IMR-90 (cell line): ENCODE results near the gene SAFB2. TPM values are rescaled to one million over a fixed set of nuclear protein-coding genes. Genes with fewer than 3 reads are reported as not detected.

ENCODE experiments used
- ATAC-seq: fragments of 200-7000 bp; cut with Tn5 transposase; 2 replicates; pipeline ENCODE4 v1.9.1; 2020; ENCODE audit warnings: low read depth, mild to moderate bottlenecking, moderate library complexity
- BruUV-seq: library from RNA; stranded (reverse); fragments of 400-500 nt; replicated peaks from 2 replicates; lab custom pipeline; 2021; lab: Mats Ljungman, UMichigan
- CTCF ChIA-PET: fragments of 300-600 bp; formaldehyde crosslinking; extraction: SDS; loops from one replicate; lab custom pipeline; 2021; ENCODE audit warnings: antibody characterized with exemption; lab: Yijun Ruan, JAX
- POLR2A ChIA-PET: fragments of 300-600 bp; sonication (Branson Sonifier 250); formaldehyde crosslinking; loops from one replicate; lab custom pipeline; 2022; ENCODE audit warnings: antibody characterized with exemption; ENCODE audit not compliant: unreplicated experiment; lab: Charles Lee
- DNase-seq: peaks from one replicate; pipeline ENCODE4 v3.0.0; 2013
- H2AFZ ChIP-seq: replicated peaks from 2 replicates; pipeline ENCODE3; 2013; ENCODE audit warnings: low read length, mild to moderate bottlenecking; ENCODE audit not compliant: poor library complexity
- H2AK5ac ChIP-seq: 2 replicates; pipeline ENCODE4 v1.6.1; 2013; ENCODE audit warnings: low read depth, low read length, inconsistent platforms
- H2AK9ac ChIP-seq: replicated peaks from 2 replicates; pipeline ENCODE3; 2013; ENCODE audit warnings: mild to moderate bottlenecking, low read depth, low read length, moderate library complexity; ENCODE audit not compliant: poor library complexity
- H2BK120ac ChIP-seq: 2 replicates; pipeline ENCODE4 v1.6.1; 2013; ENCODE audit warnings: low read depth, low read length, inconsistent platforms
- H2BK15ac ChIP-seq: 3 replicates; pipeline ENCODE4 v1.6.1; 2013; ENCODE audit warnings: low read depth, low read length, inconsistent platforms
- H2BK20ac ChIP-seq: 2 replicates; pipeline ENCODE4 v1.6.1; 2013; ENCODE audit warnings: low read depth, mild to moderate bottlenecking, inconsistent platforms, low read length, moderate library complexity
- H2BK5ac ChIP-seq: 2 replicates; pipeline ENCODE4 v1.6.1; 2013; ENCODE audit warnings: mild to moderate bottlenecking, low read depth, low read length, inconsistent platforms; ENCODE audit not compliant: poor library complexity, severe bottlenecking
- H3K14ac ChIP-seq: replicated peaks from 2 replicates; pipeline ENCODE4 v1.6.1; 2013; ENCODE audit warnings: low read depth, low read length, inconsistent platforms
- H3K18ac ChIP-seq: 2 replicates; pipeline ENCODE4 v1.6.1; 2013; ENCODE audit warnings: low read depth, low read length, control low read depth
- H3K23ac ChIP-seq: 2 replicates; pipeline ENCODE4 v1.6.1; 2013; ENCODE audit warnings: low read depth, low read length, inconsistent platforms
- H3K27ac ChIP-seq: 2 replicates; pipeline ENCODE4 v1.5.1; 2013; ENCODE audit warnings: mild to moderate bottlenecking, control low read depth, low read length; ENCODE audit not compliant: insufficient read depth
- H3K27me3 ChIP-seq: 2 replicates; pipeline ENCODE4 v1.6.1; 2013; ENCODE audit warnings: low read length; ENCODE audit not compliant: control insufficient read depth, insufficient read depth
- H3K36me3 ChIP-seq: 2 replicates; pipeline ENCODE4 v1.6.1; 2013; ENCODE audit warnings: low read length, mixed read lengths; ENCODE audit not compliant: control insufficient read depth, insufficient read depth
- H3K4ac ChIP-seq: 2 replicates; pipeline ENCODE4 v1.6.1; 2013; ENCODE audit warnings: low read depth, low read length, inconsistent platforms
- H3K4me1 ChIP-seq: 2 replicates; pipeline ENCODE4 v1.6.1; 2013; ENCODE audit warnings: low read length, mixed read lengths; ENCODE audit not compliant: control insufficient read depth, insufficient read depth
- H3K4me2 ChIP-seq: 2 replicates; pipeline ENCODE4 v1.6.1; 2013; ENCODE audit warnings: low read depth, mild to moderate bottlenecking, control low read depth, low read length, moderate library complexity
- H3K4me3 ChIP-seq: 2 replicates; pipeline ENCODE4 v1.5.1; 2013; ENCODE audit warnings: low read depth, mild to moderate bottlenecking, control low read depth, low read length, moderate library complexity; ENCODE audit not compliant: insufficient read depth
- H3K56ac ChIP-seq: 2 replicates; pipeline ENCODE4 v1.6.1; 2013; ENCODE audit warnings: low read length, inconsistent platforms; ENCODE audit not compliant: insufficient read depth; ENCODE audit errors: extremely low read depth
- H3K79me1 ChIP-seq, 2 experiments: 2 replicates each; pipeline ENCODE4 v1.6.1; 2013; ENCODE audit warnings: low read length in 2 of 2, inconsistent platforms in 1 of 2, low read depth in 1 of 2
- H3K9ac ChIP-seq: 2 replicates; pipeline ENCODE4 v1.6.1; 2013; ENCODE audit warnings: low read depth, low read length, control low read depth
- H3K9me1 ChIP-seq: 2 replicates; pipeline ENCODE4 v1.6.1; 2013; ENCODE audit warnings: low read length, inconsistent platforms; ENCODE audit not compliant: insufficient read depth
- H3K9me3 ChIP-seq: 2 replicates; pipeline ENCODE4 v1.6.1; 2013; ENCODE audit warnings: low read length; ENCODE audit not compliant: control insufficient read depth, insufficient read depth
- H4K20me1 ChIP-seq: 2 replicates; pipeline ENCODE4 v1.6.1; 2013; ENCODE audit warnings: low read length, inconsistent platforms; ENCODE audit not compliant: insufficient read depth
- H4K5ac ChIP-seq: 2 replicates; pipeline ENCODE4 v1.6.1; 2013; ENCODE audit warnings: mild to moderate bottlenecking, low read depth, low read length, control low read depth
- H4K8ac ChIP-seq, 2 experiments: 2 replicates each; pipeline ENCODE4 v1.6.1; 2013; ENCODE audit warnings: low read depth in 2 of 2, low read length in 2 of 2, control low read depth in 1 of 2, inconsistent platforms in 1 of 2
- H4K91ac ChIP-seq: 2 replicates; pipeline ENCODE4 v1.6.1; 2013; ENCODE audit warnings: low read depth, low read length, inconsistent platforms; ENCODE audit not compliant: insufficient read depth
- RFX5 ChIP-seq: IDR thresholded peaks from 2 replicates; pipeline ENCODE4 v1.8.0; 2012; ENCODE audit warnings: low read depth, mild to moderate bottlenecking, low read length, moderate library complexity
- WGBS, 2 experiments: methylation state at CpG; one replicate each; pipeline versions ENCODE4 v1.1.5 to v1.1.7; 2013; ENCODE audit warnings: missing lambda C conversion rate in 2 of 2; ENCODE audit not compliant: insufficient read length in 1 of 2; ENCODE audit errors: extremely low coverage in 2 of 2; 5-methylcytosine and 5-hydroxymethylcytosine counted together
- dilution Hi-C: fragments of 300-500 bp; cut with HindIII; formaldehyde crosslinking; loops from one replicate; pipeline ENCODE4 v1.14.3; 2018; ENCODE audit warnings: low sequenced_read_pairs; ENCODE audit not compliant: unreplicated experiment
- in situ Hi-C: fragments of 300-500 bp; cut with MboI; formaldehyde crosslinking; loops from 3 replicates; pipeline ENCODE4 v1.14.3; 2019; ENCODE audit warnings: low sequenced_read_pairs, inconsistent platforms, mixed read lengths
- intact Hi-C: fragments of 100-400 bp; cut with micrococcal nuclease; formaldehyde crosslinking; loops from 2 replicates; pipeline ENCODE4 v1.10.0; 2022
- polyA plus RNA-seq, 3 experiments: library from polyadenylated mRNA; depleted of rRNA; stranded (reverse); fragments of >200 nt; gene quantifications; 2 replicates each; pipeline ENCODE4 v1.2.3, GENCODE V29; 2012; ENCODE audit warnings: low replicate concordance in 1 of 3
- total RNA-seq: library from RNA; depleted of rRNA; stranded (reverse); fragments of >200 nt; gene quantifications from 2 replicates; pipeline ENCODE4 v1.2.3, GENCODE V29; 2012

Gene SAFB2
- total and polyA plus RNA-seq, 2 of the 4 experiments (the other 2 are of a cell fraction) = 11.8 to 26.2 TPM

- Histone ChIP-seq H3K9me3 (no peaks in the 10 kb centered on the region), H3K27me3 (no peaks in the 10 kb centered on the region), H3K23ac (0 out of 2 replicates have a peak overlapping the region, but pooled peaks have one; percentile 38), H2BK20ac (no peak overlapping the region), H3K56ac (no peak overlapping the region), H2BK120ac (no peak overlapping the region), H3K79me1 (peaks cover 41 to 61% of the 10 kb centered on the region in 2 experiments), H3K9ac (no peak overlapping the region), H3K4ac (no peak overlapping the region), H4K20me1 (peaks cover 42% of the 10 kb centered on the region), H3K9me1 (peaks cover 4% of the 10 kb centered on the region; the same call in 1 of the 2 replicates), H4K5ac (no peak overlapping the region), H4K8ac (no peak overlapping the region), H2AK5ac (no peak overlapping the region), H3K36me3 (peaks cover 40% of the 10 kb centered on the region), H3K4me2 (no peak overlapping the region), H3K4me3 (no peak overlapping the region), H3K14ac (no peak overlapping the region), H3K18ac (no peak overlapping the region), H2AFZ (no peak overlapping the region), H3K4me1 (peaks cover 5% of the 10 kb centered on the region), H4K91ac (no peak overlapping the region), H2BK5ac (no peak overlapping the region), H2AK9ac (no peak overlapping the region), H3K27ac (no peak overlapping the region), H2BK15ac (no peak overlapping the region)
- in situ Hi-C loops (no loop called here), dilution Hi-C loops (no loop called here), intact Hi-C loops (no loop called here)
- no CpG with 5 or more reads among the region's 9 CpGs for WGBS, 2 experiments
- ChIA-PET POLR2A (no interaction called here), CTCF (no interaction called here)
- ATAC-seq (no peak), DNase-seq (no peak)
- no peak for TF ChIP-seq RFX5
- BruUV-seq = no TSS peak
Measured at GRCh38 chr19:5618591-5618990, 4.0 kb downstream of the SAFB2 start.
